Spinal cord (tissue), 10 donors: ENCODE measurements around the gene GPR39. TPM values are rescaled to one million over a fixed set of nuclear protein-coding genes. Genes with fewer than 3 reads are reported as not detected.

Experiments
- DNase-seq, 6 donors: peaks; one replicate each; pipeline versions ENCODE4 v3.0.0 to v3.0.0-alpha.2; 2013 to 2015; ENCODE audit warnings: low spot score in 6 of 6, low read depth in 4 of 6
- H3K27ac ChIP-seq: one replicate; pipeline ENCODE4 v1.5.1; 2013; ENCODE audit warnings: low read depth, low read length, control low read depth
- H3K27me3 ChIP-seq: one replicate; pipeline ENCODE4 v1.6.1; 2013; ENCODE audit warnings: low read length; ENCODE audit not compliant: control insufficient read depth, insufficient read depth
- H3K36me3 ChIP-seq: one replicate; pipeline ENCODE4 v1.6.1; 2013; ENCODE audit warnings: low read length; ENCODE audit not compliant: control insufficient read depth, insufficient read depth
- H3K4me1 ChIP-seq: one replicate; pipeline ENCODE4 v1.6.1; 2013; ENCODE audit warnings: low read length; ENCODE audit not compliant: control insufficient read depth, insufficient read depth
- H3K4me3 ChIP-seq: one replicate; pipeline ENCODE4 v1.5.1; 2013; ENCODE audit warnings: low read depth, low read length, control low read depth
- H3K9me3 ChIP-seq: one replicate; pipeline ENCODE4 v1.6.1; 2013; ENCODE audit warnings: low read length; ENCODE audit not compliant: control insufficient read depth, insufficient read depth
- WGBS: methylation state at CpG from one replicate; pipeline ENCODE4 v1.1.5; 2013; ENCODE audit warnings: missing lambda C conversion rate; ENCODE audit not compliant: insufficient coverage; 5-methylcytosine and 5-hydroxymethylcytosine counted together
- polyA plus RNA-seq, 2 donors: library from polyadenylated mRNA; unstranded; fragments of 120-200 nt; gene quantifications; one replicate each; pipeline ENCODE4 v1.2.1, GENCODE V29; 2013; ENCODE audit not compliant: insufficient read length in 2 of 2
- total RNA-seq, 2 donors: library from RNA; depleted of rRNA in 1 of 2; stranded (reverse); fragments of 120-200 nt in 1 of 2; fragments of >200 nt in 1 of 2; gene quantifications; one replicate each; pipeline versions ENCODE4 v1.2.3 to v1.2.4, GENCODE V29; 2013 to 2014
- donor health status: healthy.

GPR39 gene
- total and polyA plus RNA-seq, 4 donors, result 0.72 to 1.4 (median 1.1) TPM

DNA sequence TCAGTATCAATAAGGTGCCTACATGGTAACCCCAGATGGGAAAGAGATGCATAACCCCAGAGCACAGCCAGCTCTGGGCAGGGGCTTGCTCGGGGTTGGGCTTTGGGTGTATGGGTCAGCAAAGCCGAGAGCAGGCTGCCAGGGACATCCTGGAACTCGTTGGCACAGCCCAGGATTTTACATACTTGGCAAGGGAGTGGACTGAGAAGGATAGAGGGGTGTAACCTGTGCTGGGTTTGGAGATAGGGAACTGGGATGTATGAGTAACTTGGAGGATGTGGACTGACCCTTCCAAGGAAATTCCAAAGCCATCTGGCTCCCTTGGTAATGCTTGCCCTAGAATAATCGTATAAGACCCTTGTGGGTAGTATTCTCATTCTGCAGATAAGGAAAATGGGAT is 44.2 kb downstream of the GPR39 start:
- no peak for DNase-seq
- H3K4me1 ChIP-seq, result no peaks in the 10 kb centered on the region
- no peaks in the 10 kb centered on the region for H3K9me3 ChIP-seq
- H3K36me3 ChIP-seq, result no peaks in the 10 kb centered on the region
- 70% methylated on average over 3 of the region's 4 CpGs for whole genome bisulfite sequencing
- no peak overlapping the region for H3K27ac ChIP-seq
- H3K27me3 ChIP-seq, result no peaks in the 10 kb centered on the region
- H3K4me3 ChIP-seq, result no peak overlapping the region

DNA sequence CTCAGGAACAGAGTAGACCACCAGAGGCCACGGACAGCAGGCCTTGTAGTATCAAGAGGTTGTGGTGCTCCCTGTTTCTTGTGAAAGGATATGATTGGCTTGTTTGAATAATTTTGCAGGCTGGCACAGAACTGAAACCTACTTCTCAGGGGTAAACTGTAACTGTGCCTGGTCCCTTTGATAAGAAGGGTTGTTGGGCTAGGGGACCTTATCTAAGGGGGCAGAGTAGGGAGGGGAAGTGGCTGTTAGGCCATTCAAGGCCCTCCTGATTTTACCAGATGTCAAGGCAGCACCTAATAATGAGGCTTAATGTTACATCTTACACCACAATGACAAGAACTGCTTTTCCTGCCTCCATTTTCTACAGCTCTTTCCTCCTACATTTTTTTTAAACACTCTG is 45.6 kb downstream of the GPR39 start:
- H3K4me1 ChIP-seq, result no peaks in the 10 kb centered on the region
- no peaks in the 10 kb centered on the region for H3K36me3 ChIP-seq
- no peaks in the 10 kb centered on the region for H3K9me3 ChIP-seq
- H3K27me3 ChIP-seq, result no peaks in the 10 kb centered on the region
- H3K27ac ChIP-seq, result no peak overlapping the region
- DNase-seq, result no peak
- H3K4me3 ChIP-seq, result no peak overlapping the region
- 90% methylated on average over 1 of the region's 1 CpG for WGBS

GRCh38 chr2:132463719-132464118 is 47.1 kb downstream of the GPR39 start:
- Histone ChIP-seq H3K27ac (no peak overlapping the region), H3K4me3 (no peak overlapping the region), H3K27me3 (no peaks in the 10 kb centered on the region), H3K9me3 (no peaks in the 10 kb centered on the region), H3K36me3 (no peaks in the 10 kb centered on the region), H3K4me1 (peaks cover 1% of the 10 kb centered on the region)
- 80% methylated on average over 4 of the region's 4 CpGs for WGBS
- DNase-seq, result no peak

DNA sequence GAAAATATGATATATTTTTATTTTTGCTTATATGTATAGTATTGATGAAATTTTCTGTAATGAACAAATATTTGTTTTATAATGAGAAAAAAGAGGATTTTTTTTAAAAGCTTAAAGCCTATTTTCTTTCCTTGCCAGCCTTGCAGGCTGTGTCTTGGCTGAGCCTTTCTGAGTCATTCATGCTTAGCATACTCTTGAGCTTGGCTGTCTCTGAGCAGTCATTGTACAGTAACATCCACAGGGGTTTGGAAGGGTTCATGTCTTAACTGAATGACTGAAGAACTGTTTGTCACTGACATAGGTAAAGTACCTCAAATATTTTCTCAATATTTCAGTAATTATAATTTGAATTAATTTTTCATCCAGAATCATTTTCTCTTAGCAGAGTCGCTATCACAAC is 49.3 kb downstream of the GPR39 start:
- no CpG with 5 or more reads among the region's 1 CpG for WGBS
- H3K4me3 ChIP-seq, result no peak overlapping the region
- no peaks in the 10 kb centered on the region for H3K27me3 ChIP-seq
- peaks cover 10% of the 10 kb centered on the region for H3K4me1 ChIP-seq
- no peak overlapping the region for H3K27ac ChIP-seq
- DNase-seq, result no peak
- H3K9me3 ChIP-seq, result no peaks in the 10 kb centered on the region
- no peaks in the 10 kb centered on the region for H3K36me3 ChIP-seq

GRCh38 chr2:132466428-132467028 is 49.9 kb downstream of the GPR39 start:
- Histone ChIP-seq H3K27ac (no peak overlapping the region), H3K4me1 (peaks cover 10% of the 10 kb centered on the region), H3K27me3 (no peaks in the 10 kb centered on the region), H3K36me3 (no peaks in the 10 kb centered on the region), H3K9me3 (no peaks in the 10 kb centered on the region), H3K4me3 (no peak overlapping the region)
- no peak for DNase-seq
- WGBS, result no CpG with 5 or more reads among the region's 1 CpG

DNA sequence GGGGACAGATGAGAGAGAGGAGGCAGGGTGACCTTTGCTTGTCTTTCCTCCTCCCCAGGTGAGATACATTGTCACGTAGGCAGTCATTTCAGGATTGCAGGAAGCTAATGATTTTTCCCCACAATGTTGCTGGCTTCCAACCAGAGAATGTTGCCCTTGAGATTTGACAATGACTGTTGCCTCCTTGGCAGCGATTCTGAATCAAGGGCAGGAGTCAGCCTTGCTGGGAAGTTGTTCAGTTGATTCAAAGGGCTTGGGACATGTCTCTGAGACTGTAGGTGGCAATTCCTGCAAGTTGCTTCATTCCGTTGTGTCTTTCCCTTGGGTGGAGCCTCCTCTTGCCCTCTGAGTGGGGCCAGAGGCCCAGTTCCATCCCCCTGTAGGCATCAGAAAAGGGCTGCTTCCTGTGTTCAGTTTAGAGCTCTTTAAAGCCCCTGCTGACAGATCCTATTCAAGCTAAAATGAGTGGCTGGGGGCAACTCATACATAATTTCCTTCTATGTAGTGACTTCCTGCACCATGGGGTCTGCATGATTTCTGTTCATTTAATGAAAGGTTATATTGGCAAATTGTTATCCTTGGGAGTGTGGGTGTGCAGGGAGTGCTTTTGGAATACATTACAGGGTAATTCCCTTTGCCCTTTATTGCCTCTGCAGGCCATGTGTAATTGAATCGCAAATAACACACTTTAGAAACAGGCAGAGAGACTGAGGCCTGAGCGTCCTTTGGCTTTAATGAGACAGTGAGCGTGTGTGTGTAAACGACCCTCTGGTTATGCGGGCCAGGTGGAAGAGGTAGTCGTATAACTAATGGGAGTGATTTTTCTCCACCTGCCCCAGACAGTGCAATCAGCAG is 52.4 kb downstream of the GPR39 start:
- H3K36me3 ChIP-seq, result no peaks in the 10 kb centered on the region
- peaks cover 10% of the 10 kb centered on the region for H3K4me1 ChIP-seq
- no peaks in the 10 kb centered on the region for H3K9me3 ChIP-seq
- H3K27ac ChIP-seq, result no peak overlapping the region
- 60% methylated on average over 3 of the region's 9 CpGs for WGBS
- H3K4me3 ChIP-seq, result no peak overlapping the region
- H3K27me3 ChIP-seq, result no peaks in the 10 kb centered on the region
- DNase-seq, result peak in 1 of 6 donors; percentile 84

DNA sequence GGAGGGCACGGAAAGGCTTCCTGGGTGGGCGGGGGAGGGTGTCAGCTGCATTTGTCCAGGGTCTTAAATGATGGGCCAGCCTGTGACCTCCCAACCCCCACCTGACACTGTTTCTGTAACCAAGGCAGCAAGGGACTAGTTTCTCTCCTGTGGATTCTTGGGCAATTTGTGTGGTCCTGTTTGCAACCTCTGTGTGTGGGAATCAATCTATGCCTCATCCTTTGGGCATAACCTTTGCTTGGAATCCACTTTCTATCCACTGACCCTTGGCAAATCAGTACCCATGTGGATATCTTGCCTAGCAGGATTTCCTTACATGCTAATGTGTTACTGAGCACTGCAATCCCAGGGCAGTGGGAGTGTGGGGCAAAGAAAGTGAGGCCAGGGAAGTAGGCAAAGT is 54.1 kb downstream of the GPR39 start:
- H3K27me3 ChIP-seq, result no peaks in the 10 kb centered on the region
- H3K27ac ChIP-seq, result no peak overlapping the region
- no CpG with 5 or more reads among the region's 2 CpGs for WGBS

DNA sequence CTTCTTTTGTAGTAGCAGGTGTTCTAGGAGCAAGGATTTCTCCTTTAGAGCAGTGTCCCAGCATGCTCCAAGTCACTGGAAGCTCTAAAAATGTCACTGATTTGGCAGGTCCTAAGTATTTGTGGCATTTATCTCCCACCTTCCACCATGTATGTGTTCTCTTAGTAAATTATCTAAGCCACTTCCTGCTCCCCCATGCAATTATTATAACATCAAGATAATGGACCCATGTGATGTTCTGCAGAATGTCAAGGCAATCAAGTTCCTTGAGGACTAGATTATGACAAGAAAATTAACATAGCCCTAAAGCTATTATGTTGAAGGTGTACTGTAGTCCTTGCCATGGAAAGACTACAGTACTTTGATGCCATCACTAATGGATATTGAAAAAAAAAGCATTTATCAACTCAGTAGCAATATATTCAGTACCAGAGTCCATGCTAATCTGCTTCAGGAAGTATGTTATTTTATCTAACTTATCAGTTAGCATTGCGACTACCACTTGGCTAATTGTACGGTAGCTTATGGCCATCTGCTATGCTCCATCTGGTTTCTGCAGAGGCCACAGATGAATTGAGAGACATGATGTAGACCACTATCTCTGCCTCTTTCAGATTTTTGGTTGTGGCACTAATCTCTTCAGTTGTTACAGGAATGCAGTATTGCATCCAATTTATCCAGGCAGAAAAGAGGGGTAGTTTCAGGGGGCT is 56.7 kb downstream of the GPR39 start:
- no peak overlapping the region for H3K27ac ChIP-seq
- H3K4me3 ChIP-seq, result no peak overlapping the region
- H3K36me3 ChIP-seq, result no peaks in the 10 kb centered on the region
- no peaks in the 10 kb centered on the region for H3K9me3 ChIP-seq
- DNase-seq, result peak in 1 of 6 donors; percentile 58
- 88% methylated on average over 2 of the region's 2 CpGs for WGBS
- H3K4me1 ChIP-seq, result peaks cover 10% of the 10 kb centered on the region
- no peaks in the 10 kb centered on the region for H3K27me3 ChIP-seq

More for the DNA sequence above, 54.1 kb downstream of the GPR39 start:
- Histone ChIP-seq H3K4me3 (no peak overlapping the region), H3K9me3 (no peaks in the 10 kb centered on the region), H3K36me3 (no peaks in the 10 kb centered on the region), H3K4me1 (peaks cover 10% of the 10 kb centered on the region)
- DNase-seq, result no peak

- H3K9me3 ChIP-seq, result no peaks in the 10 kb centered on the region
- DNase-seq, result no peak
- WGBS, result 100% methylated on average over 2 of the region's 2 CpGs
- no peaks in the 10 kb centered on the region for H3K36me3 ChIP-seq
- H3K4me1 ChIP-seq, result no peaks in the 10 kb centered on the region
- H3K27ac ChIP-seq, result no peak overlapping the region
- no peaks in the 10 kb centered on the region for H3K27me3 ChIP-seq
- no peak overlapping the region for H3K4me3 ChIP-seq
Observed at GRCh38 chr2:132475615-132476014, 59.0 kb downstream of the GPR39 start.
